SK-N-SH treated with all-trans-retinoic acid at 6 μM for 48 hours (cell line): Measurements from ENCODE around the gene ATRIP.

Source experiments
- ATAC-seq: fragments of 200-7000 bp; cut with Tn5 transposase; 3 replicates; pipeline ENCODE4 v1.9.1; 2020; ENCODE audit warnings: mild to moderate bottlenecking, moderate library complexity
- ARNTL ChIP-seq: fragments of 450-650 bp; formaldehyde crosslinking; IDR thresholded peaks from 2 replicates; pipeline ENCODE4 v1.5.0; 2020; ENCODE audit warnings: low read depth, mild to moderate bottlenecking, moderate library complexity, borderline replicate concordance
- BACH2 ChIP-seq: fragments of 250-450 bp; sonication (Bioruptor Pico); IDR thresholded peaks from 2 replicates; pipeline ENCODE4 v1.9.0; 2021; ENCODE audit warnings: mild to moderate bottlenecking, borderline replicate concordance
- CREB5 ChIP-seq: fragments of 250-450 bp; sonication (Bioruptor Pico); IDR thresholded peaks from 2 replicates; pipeline ENCODE4 v1.5.1; 2020; ENCODE audit warnings: low read depth, mild to moderate bottlenecking, moderate library complexity
- CSRNP3 ChIP-seq: fragments of 250-450 bp; sonication (Bioruptor Pico); IDR thresholded peaks from 2 replicates; pipeline ENCODE4 v1.5.1; 2021; ENCODE audit warnings: mild to moderate bottlenecking, moderate library complexity
- ESRRG ChIP-seq: fragments of 250-450 bp; sonication (Bioruptor Pico); IDR thresholded peaks from 2 replicates; pipeline ENCODE4 v1.6.1; 2021; ENCODE audit warnings: mild to moderate bottlenecking
- OSR1 ChIP-seq: fragments of 250-450 bp; sonication (Bioruptor Pico); IDR thresholded peaks from 2 replicates; pipeline ENCODE4 v1.8.0; 2022; ENCODE audit warnings: moderate library complexity, mild to moderate bottlenecking, inconsistent platforms
- PATZ1 ChIP-seq: fragments of 250-450 bp; sonication (Bioruptor Pico); IDR thresholded peaks from 2 replicates; pipeline ENCODE4 v1.8.0; 2020; ENCODE audit warnings: mild to moderate bottlenecking, moderate library complexity, borderline replicate concordance
- POU6F1 ChIP-seq: fragments of 250-450 bp; sonication (Bioruptor Pico); IDR thresholded peaks from 2 replicates; pipeline ENCODE4 v1.8.0; 2021; ENCODE audit warnings: low read depth, mild to moderate bottlenecking, moderate library complexity, borderline replicate concordance
- PPARA ChIP-seq: fragments of 250-450 bp; sonication (Bioruptor Pico); IDR thresholded peaks from 2 replicates; pipeline ENCODE4 v1.5.0; 2020; ENCODE audit warnings: mild to moderate bottlenecking, borderline replicate concordance
- RARB ChIP-seq: fragments of 250-450 bp; sonication (Bioruptor Pico); IDR thresholded peaks from 2 replicates; pipeline ENCODE4 v1.8.0; 2021; ENCODE audit warnings: mild to moderate bottlenecking, moderate library complexity
- SNAI2 ChIP-seq: fragments of 250-450 bp; sonication (Bioruptor Pico); IDR thresholded peaks from 2 replicates; pipeline ENCODE4 v1.5.0; 2020; ENCODE audit warnings: mild to moderate bottlenecking, moderate library complexity
- TCF4 ChIP-seq: fragments of 250-450 bp; sonication (Bioruptor Pico); IDR thresholded peaks from 2 replicates; pipeline ENCODE4 v1.8.0; 2021; ENCODE audit warnings: mild to moderate bottlenecking, moderate library complexity, borderline replicate concordance
- TOX ChIP-seq: fragments of 250-450 bp; sonication (Bioruptor Pico); IDR thresholded peaks from 2 replicates; pipeline ENCODE4 v1.8.0; 2021; ENCODE audit warnings: mild to moderate bottlenecking, moderate library complexity, borderline replicate concordance
- ZC3H10 ChIP-seq: fragments of 250-450 bp; sonication (Bioruptor Pico); IDR thresholded peaks from 2 replicates; pipeline ENCODE4 v1.5.1; 2021; ENCODE audit warnings: mild to moderate bottlenecking, moderate library complexity
- ZFP30 ChIP-seq: fragments of 450-650 bp; formaldehyde crosslinking; IDR thresholded peaks from 2 replicates; pipeline ENCODE4 v1.5.0; 2022; ENCODE audit warnings: mild to moderate bottlenecking, moderate library complexity
- ZNF8 ChIP-seq: fragments of 450-650 bp; formaldehyde crosslinking; IDR thresholded peaks from 2 replicates; pipeline ENCODE4 v1.5.0; 2020; ENCODE audit warnings: mild to moderate bottlenecking, moderate library complexity

Gene ATRIP

GRCh38 chr3:48451270-48451669 lies 4.7 kb downstream of the ATRIP start:
- TF ChIP-seq PPARA (CRISPR knock-in tag): no peak
- TF ChIP-seq ZNF8 (CRISPR knock-in tag): no peak
- TF ChIP-seq ZFP30 (CRISPR knock-in tag): no peak
- no peak for TF ChIP-seq CSRNP3 (CRISPR knock-in tag)
- TF ChIP-seq RARB (CRISPR knock-in tag): no peak
- TF ChIP-seq BACH2 (CRISPR knock-in tag): no peak
- no peak for TF ChIP-seq CREB5 (CRISPR knock-in tag)
- no peak for TF ChIP-seq PATZ1 (CRISPR knock-in tag)
- no peak for TF ChIP-seq OSR1
- TF ChIP-seq SNAI2 (CRISPR knock-in tag): no peak
- TF ChIP-seq TOX (CRISPR knock-in tag): no peak
- ATAC-seq: no peak

- no peak for ATAC-seq
- no peak for TF ChIP-seq ESRRG (CRISPR knock-in tag)
- no peak for TF ChIP-seq TCF4 (CRISPR knock-in tag)
These were observed 9.9 kb downstream of the ATRIP start for GRCh38 chr3:48456456-48456855.

GRCh38 chr3:48459331-48459730 lies 12.8 kb downstream of the ATRIP start:
- TF ChIP-seq ZC3H10 (CRISPR knock-in tag) (no peak), CSRNP3 (CRISPR knock-in tag) (no peak), RARB (CRISPR knock-in tag) (no peak), POU6F1 (CRISPR knock-in tag) (no peak), ARNTL (CRISPR knock-in tag) (no peak)
- TF ChIP-seq, all 23 proteins: peak for 0
- no peak for ATAC-seq

GRCh38 chr3:48459773-48460516 lies 13.4 kb downstream of the ATRIP start:
- no peak for ATAC-seq
- TF ChIP-seq POU6F1 (CRISPR knock-in tag): no peak
- TF ChIP-seq ZNF8 (CRISPR knock-in tag): no peak
